Activated naive CD8-positive, alpha-beta T cell treated with anti-CD3 and anti-CD28 coated beads, Interleukin-2, amount 50 U/mL, for 24 hours (primary cell): ENCODE measurements around the gene STK24.

Source experiments
- ATAC-seq: fragments of 150-1000 bp; cut with Tn5 transposase; one replicate; pipeline ENCODE4 v1.10.0; 2021
- DNase-seq: peaks from one replicate; pipeline ENCODE4 v3.0.0; 2021
- H3K27ac Mint-ChIP-seq: one replicate; pipeline ENCODE4 v1.8.0; 2021; ENCODE audit warnings: mild to moderate bottlenecking, mixed read lengths
- H3K27me3 Mint-ChIP-seq: one replicate; pipeline ENCODE4 v1.8.0; 2021; ENCODE audit warnings: mixed read lengths
- H3K36me3 Mint-ChIP-seq: one replicate; pipeline ENCODE4 v1.8.0; 2021; ENCODE audit warnings: low read depth, mixed read lengths
- H3K4me1 Mint-ChIP-seq: one replicate; pipeline ENCODE4 v1.8.0; 2021; ENCODE audit warnings: mixed read lengths
- H3K4me3 Mint-ChIP-seq: one replicate; pipeline ENCODE4 v1.8.0; 2021; ENCODE audit warnings: mild to moderate bottlenecking, moderate library complexity, mixed read lengths
- H3K9me3 Mint-ChIP-seq: one replicate; pipeline ENCODE4 v1.8.0; 2021; ENCODE audit warnings: mixed read lengths

Gene STK24

DNA sequence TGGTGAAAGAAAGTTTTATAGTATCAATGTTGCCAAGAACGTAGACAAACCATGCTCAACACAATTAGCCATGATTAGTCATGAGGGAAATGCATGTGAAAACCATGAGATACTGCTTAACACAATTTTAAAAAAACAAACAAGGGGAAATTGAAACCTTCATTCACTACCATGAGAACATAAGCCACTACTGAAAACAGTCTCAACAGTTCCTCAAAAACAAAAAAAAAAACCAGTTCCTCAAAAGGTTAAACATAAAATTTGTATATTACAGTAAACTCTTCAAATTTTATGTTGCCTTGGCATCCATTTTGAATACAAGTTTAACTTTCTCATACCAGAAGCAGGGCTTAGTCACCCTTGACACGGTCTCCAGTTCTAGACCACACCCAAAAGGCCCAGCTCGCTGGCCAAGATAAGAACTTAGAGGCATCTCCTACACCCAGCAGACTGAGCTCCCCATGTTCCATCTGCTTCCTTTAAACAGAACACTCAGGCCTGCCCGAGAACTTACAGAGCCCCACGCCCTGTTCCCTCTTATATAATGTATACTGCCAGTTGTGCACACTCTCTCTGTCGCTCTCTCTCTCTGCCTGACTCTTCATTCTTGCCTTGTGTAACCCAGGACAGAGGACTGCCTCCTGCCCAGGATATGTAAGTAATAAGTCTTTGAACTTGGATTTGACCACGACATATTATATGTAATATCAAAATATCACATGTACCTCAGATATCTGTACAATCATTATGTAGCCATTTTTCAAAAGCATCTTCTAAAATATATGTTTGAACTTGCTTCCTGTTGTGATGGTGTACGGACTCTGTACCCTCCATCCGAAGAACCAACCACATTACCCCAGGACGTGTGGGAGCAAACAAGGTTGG lies 67.4 kb downstream of the STK24 start:
- ATAC-seq (peak; percentile 85), DNase-seq (peak; percentile 50)
- no peaks in the 10 kb centered on the region for H3K9me3 Mint-ChIP-seq
- H3K27ac Mint-ChIP-seq: peak overlapping the region; percentile 79
- peak overlapping the region; percentile 46 for H3K4me3 Mint-ChIP-seq
- no peaks in the 10 kb centered on the region for H3K27me3 Mint-ChIP-seq
- peaks cover 91% of the 10 kb centered on the region for H3K4me1 Mint-ChIP-seq
- H3K36me3 Mint-ChIP-seq: peaks cover 40% of the 10 kb centered on the region

DNA sequence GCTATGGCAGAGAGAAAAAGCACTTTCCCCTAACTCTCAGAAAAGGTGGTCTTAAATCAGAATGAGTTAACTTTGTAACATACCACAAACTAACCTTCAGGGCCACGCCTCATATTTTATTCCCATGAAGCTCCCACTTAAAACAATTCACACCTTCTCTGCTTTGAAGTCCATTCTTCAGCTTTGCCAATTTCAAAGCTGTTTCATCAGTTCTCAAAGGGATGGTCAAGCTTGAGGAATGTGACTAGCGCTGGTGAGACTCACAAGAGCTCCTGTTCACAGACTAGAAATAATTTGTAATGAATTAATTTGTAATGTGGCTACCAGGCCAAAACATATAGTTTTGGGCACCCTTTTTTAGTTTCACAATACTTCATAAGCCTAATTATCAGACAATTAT lies 68.2 kb downstream of the STK24 start:
- H3K27me3 Mint-ChIP-seq: no peaks in the 10 kb centered on the region
- H3K4me3 Mint-ChIP-seq: peak overlapping the region; percentile 46
- no peaks in the 10 kb centered on the region for H3K9me3 Mint-ChIP-seq
- ATAC-seq (no peak), DNase-seq (no peak)
- peaks cover 42% of the 10 kb centered on the region for H3K36me3 Mint-ChIP-seq
- peaks cover 91% of the 10 kb centered on the region for H3K4me1 Mint-ChIP-seq
- H3K27ac Mint-ChIP-seq: peak overlapping the region; percentile 79

DNA sequence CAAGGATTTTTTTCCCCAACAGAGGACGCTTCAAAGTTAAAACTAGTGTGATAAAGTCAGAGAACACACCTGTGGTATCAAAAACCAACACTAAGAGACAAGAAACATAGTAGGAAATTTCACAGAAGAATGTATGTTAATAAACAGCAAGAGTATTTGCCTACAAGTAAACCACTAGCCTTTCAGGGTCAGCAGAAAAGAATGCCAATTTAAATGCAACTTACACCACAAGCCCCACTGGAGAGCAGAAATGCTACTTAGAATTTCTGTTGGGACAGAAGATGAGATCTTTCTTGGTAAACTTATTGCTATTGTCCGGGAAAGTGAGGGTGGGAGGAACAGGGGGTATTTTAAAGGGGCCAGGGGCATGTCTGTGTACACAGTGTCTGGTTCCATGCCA lies 68.6 kb downstream of the STK24 start:
- Mint-ChIP-seq H3K36me3 (peaks cover 39% of the 10 kb centered on the region), H3K9me3 (no peaks in the 10 kb centered on the region), H3K27me3 (no peaks in the 10 kb centered on the region), H3K4me3 (no peak overlapping the region), H3K4me1 (peaks cover 91% of the 10 kb centered on the region), H3K27ac (peak overlapping the region; percentile 79)
- DNase-seq: no peak
- no peak for ATAC-seq

DNA sequence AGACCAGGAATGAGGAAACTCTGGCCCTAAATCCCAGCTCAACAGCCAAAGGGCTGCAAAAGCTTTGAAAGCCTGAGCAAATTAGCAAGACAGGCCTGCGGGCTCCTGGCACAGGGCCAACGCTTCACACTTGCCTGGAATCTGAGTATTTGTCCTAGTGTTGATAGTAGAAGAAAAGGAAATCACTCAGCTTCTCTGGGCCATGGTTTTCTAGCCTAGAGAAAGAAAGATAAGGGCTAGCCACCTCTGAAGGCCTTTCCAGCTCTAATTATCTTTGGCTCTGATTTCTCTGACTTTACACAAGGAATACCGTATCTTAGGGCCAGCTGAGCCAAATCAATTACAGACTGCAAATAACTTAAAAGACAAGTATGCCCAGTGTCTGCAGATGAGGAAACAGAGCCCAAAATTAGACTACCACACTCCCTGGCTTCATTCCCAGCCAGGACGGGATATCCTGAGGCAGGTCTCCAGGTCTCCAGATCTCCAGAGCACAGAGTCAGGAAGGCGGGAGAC lies 69.6 kb downstream of the STK24 start:
- Mint-ChIP-seq H3K4me1 (peaks cover 90% of the 10 kb centered on the region), H3K27ac (peak overlapping the region; percentile 20), H3K36me3 (peaks cover 44% of the 10 kb centered on the region), H3K9me3 (no peaks in the 10 kb centered on the region), H3K27me3 (no peaks in the 10 kb centered on the region), H3K4me3 (no peak overlapping the region)
- no peak for DNase-seq
- no peak for ATAC-seq

DNA sequence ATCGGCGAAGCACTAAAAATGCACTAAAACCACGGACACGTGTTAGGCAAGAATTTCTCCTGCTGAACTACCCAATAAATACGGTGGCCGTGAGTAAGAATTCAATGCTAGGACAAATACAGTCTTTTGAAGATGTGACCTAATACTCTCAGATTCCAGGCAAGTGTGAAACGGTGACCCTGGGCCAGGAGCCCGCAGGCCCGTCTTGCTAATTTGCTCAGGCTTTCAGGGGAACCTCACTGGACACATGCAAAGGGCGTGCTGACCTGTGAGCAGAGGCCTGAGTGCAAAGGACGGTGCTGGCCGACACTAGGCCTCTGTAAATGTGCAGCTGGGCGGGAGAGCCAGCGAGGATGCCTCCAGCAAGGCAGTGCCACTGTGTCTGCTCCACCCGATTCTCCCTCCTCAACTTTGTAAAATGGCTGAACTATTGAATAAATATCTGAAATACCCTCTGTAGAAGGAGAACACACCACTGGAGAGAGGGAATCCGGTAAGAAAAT lies 70.1 kb downstream of the STK24 start:
- Mint-ChIP-seq H3K36me3 (peaks cover 43% of the 10 kb centered on the region), H3K4me3 (no peak overlapping the region)
- no peak for ATAC-seq

DNA sequence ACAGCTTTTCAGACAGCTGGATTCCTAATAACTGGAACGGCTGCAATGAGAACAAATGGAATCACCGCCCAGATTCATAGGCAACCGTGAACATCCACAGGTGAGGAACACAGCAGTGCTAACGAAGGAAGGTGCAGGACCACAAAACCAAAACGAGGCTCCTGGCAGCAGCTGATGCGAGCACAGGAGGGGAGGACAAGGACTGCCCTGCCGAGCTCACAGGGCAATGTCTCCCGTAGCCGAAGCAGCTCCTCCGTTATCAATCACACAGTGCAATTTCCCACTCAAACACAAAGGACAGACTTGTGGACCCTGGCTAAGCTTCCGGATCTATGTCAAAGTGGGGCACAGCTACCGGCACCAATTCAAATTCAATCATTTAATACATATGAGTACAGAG lies 70.6 kb downstream of the STK24 start:
- H3K27ac Mint-ChIP-seq: peak overlapping the region; percentile 9
- no peak overlapping the region for H3K4me3 Mint-ChIP-seq
- DNase-seq: no peak
- peaks cover 88% of the 10 kb centered on the region for H3K4me1 Mint-ChIP-seq
- H3K36me3 Mint-ChIP-seq: peaks cover 40% of the 10 kb centered on the region
- no peak for ATAC-seq
- no peaks in the 10 kb centered on the region for H3K27me3 Mint-ChIP-seq
- H3K9me3 Mint-ChIP-seq: no peaks in the 10 kb centered on the region

More for the DNA sequence above, 70.1 kb downstream of the STK24 start:
- Mint-ChIP-seq H3K27me3 (no peaks in the 10 kb centered on the region), H3K4me1 (peaks cover 91% of the 10 kb centered on the region), H3K9me3 (no peaks in the 10 kb centered on the region), H3K27ac (no peak overlapping the region)
- DNase-seq: no peak

DNA sequence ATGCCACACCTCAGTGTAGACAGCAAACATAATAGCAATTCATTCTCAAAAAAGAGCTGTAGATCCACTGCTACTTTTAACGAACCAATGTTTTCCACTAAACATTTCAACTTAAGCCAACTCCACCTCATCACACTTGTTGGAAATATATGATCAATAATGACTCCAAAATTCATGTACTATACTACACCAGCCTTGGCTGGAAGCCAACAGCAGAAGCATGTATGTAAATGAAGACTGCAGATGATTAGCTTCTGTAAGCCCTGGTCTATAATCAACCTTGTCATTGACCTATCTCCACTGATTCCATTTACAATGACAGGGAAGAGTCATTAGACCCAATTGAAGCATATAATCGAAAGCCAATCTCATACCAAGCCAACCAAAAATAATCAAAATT lies 71.7 kb downstream of the STK24 start:
- H3K9me3 Mint-ChIP-seq: no peaks in the 10 kb centered on the region
- H3K4me3 Mint-ChIP-seq: no peak overlapping the region
- ATAC-seq: no peak
- DNase-seq: no peak
- no peaks in the 10 kb centered on the region for H3K27me3 Mint-ChIP-seq
- peak overlapping the region; percentile 68 for H3K27ac Mint-ChIP-seq
- peaks cover 82% of the 10 kb centered on the region for H3K4me1 Mint-ChIP-seq
- H3K36me3 Mint-ChIP-seq: peaks cover 33% of the 10 kb centered on the region

DNA sequence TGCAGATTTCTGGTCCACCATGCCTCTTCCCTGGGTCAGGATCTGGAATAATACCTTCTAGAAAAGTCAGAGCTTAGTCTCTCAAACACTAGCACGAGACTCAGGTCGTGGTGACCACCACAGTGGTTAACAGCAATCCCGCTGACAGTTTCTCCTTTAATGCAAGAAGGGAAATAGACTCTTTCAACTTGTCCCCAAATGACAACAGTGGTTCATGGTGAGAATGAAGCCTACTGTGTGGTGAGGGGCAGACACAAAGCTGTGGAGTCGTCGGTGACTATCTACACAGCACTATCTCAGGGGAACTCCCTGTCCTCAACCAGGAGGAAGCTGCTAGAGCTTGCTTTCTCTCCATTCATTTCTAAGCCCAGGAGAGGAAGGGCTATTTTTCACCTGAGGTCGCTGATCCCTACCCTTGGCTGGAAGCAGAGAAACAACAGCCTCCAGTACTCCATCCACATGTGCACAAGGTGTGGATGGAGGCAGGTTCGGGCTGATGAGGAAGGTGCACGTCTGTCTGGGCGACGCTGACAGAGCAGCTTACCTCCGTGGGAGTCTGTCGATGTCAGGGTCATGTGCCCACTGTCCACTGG lies 72.4 kb downstream of the STK24 start:
- peaks cover 36% of the 10 kb centered on the region for H3K36me3 Mint-ChIP-seq
- peak overlapping the region; percentile 11 for H3K4me3 Mint-ChIP-seq
- no peaks in the 10 kb centered on the region for H3K9me3 Mint-ChIP-seq
- H3K27ac Mint-ChIP-seq: peak overlapping the region; percentile 68
- no peaks in the 10 kb centered on the region for H3K27me3 Mint-ChIP-seq
- no peak for DNase-seq
- peak; percentile 94 for ATAC-seq
- H3K4me1 Mint-ChIP-seq: peaks cover 76% of the 10 kb centered on the region

DNA sequence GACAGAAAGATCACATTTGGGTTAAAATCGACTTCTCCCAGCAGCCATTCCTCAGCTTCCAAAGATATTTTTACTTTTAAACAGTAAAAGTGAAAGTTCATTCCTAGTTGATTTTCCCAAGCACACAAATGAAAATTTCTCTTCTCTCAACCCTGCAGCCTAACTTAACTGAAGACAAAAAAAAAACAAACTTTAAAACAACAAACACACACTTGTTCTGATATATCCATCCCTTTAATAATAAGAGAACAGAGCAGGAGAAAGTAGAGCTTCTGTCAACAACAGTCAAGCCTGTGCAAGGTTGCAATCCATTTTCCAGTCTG lies 72.9 kb downstream of the STK24 start:
- Mint-ChIP-seq H3K27me3 (no peaks in the 10 kb centered on the region), H3K9me3 (no peaks in the 10 kb centered on the region), H3K36me3 (peaks cover 37% of the 10 kb centered on the region), H3K27ac (peak overlapping the region; percentile 68), H3K4me3 (peak overlapping the region; percentile 10), H3K4me1 (peaks cover 73% of the 10 kb centered on the region)
- ATAC-seq (no peak), DNase-seq (no peak)

DNA sequence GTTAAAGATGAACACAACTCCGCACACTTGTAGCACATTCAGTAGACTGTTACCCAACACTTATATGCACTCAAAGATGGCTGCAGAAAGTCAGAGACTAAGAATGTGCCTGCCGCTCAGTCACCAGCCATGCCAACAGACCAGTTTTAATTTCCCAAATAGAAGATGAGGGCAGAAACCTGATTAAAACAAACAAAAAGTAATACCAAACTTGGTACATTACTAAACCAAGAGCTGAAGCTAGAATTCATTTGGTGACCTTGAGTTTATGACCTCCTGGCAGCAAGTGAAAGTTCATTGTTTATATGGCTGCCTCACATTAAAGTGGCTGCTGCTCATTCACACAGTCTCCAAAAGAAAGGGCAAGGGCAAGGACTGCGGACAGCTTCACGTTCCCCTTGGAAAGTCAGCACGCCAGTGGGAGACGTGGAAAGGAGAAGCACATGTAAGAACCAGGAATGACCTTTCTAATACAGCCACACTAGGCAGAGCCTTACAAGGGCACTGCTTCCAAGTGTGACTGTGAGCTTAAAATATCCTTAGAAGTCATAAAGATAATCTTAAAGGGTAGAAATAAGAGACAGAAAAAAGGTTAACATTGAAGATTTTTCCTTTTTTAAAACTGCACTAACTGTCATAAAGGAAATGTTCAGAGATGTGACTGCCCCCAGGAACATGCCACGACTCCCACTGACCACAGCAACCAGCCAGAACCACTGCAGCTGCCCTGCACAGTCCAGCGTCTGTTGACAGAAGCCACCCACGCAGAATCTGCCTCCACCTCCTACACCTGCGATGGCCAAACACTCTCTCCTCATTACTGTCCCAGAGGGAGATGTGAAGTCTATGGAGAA lies 73.5 kb downstream of the STK24 start:
- ATAC-seq (no peak), DNase-seq (no peak)
- no peak overlapping the region for H3K4me3 Mint-ChIP-seq
- no peaks in the 10 kb centered on the region for H3K27me3 Mint-ChIP-seq
- no peaks in the 10 kb centered on the region for H3K9me3 Mint-ChIP-seq
- peak overlapping the region; percentile 39 for H3K27ac Mint-ChIP-seq
- H3K4me1 Mint-ChIP-seq: peaks cover 68% of the 10 kb centered on the region
- peaks cover 34% of the 10 kb centered on the region for H3K36me3 Mint-ChIP-seq

DNA sequence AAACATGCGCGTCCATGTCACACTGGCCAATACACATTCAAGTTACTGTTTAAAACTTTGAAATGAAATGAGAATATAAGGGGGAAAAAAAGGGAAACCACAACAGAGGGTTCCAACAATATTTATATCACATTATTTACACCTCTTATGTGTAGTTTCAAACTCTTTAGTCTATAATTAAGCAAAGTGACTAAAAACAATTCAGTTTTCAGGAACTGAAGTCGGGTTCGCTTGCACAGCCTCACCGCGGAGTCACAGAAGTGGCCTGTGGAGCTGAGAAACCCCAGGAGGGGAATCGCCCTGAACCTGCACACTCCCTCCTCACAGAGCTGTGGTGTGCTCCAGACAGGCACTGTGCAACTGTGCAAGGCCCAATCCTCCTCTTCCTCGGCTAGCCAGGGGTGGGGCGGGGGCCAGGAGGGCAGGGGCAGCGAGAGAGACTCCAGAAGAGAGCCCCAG lies 75.9 kb downstream of the STK24 start:
- H3K27ac Mint-ChIP-seq: no peak overlapping the region
- H3K4me1 Mint-ChIP-seq: peaks cover 73% of the 10 kb centered on the region
- ATAC-seq: no peak
- no peak overlapping the region for H3K4me3 Mint-ChIP-seq
- no peaks in the 10 kb centered on the region for H3K27me3 Mint-ChIP-seq
- peaks cover 33% of the 10 kb centered on the region for H3K36me3 Mint-ChIP-seq
- DNase-seq: no peak
- no peaks in the 10 kb centered on the region for H3K9me3 Mint-ChIP-seq

DNA sequence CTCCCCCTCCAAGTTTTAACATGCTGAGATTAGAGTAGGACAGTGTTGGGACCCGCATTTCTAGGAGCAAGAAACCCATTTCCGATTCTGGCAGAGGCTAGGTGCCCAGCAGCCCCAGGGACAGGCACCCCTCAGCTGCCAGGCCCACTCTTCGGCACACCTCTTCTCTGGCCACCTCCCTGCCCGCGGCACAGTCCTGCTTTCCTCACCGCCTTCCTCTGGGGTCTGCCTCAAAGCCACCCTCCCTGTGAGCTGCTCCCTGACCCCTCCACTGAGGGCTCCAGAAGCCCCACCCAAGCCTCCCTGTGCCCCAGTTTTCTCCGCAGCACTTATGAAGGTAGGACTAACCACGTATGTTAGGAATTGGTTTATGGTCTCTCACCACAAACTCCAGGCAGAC lies 79.9 kb downstream of the STK24 start:
- Mint-ChIP-seq H3K36me3 (peaks cover 20% of the 10 kb centered on the region), H3K4me3 (no peak overlapping the region), H3K4me1 (peaks cover 44% of the 10 kb centered on the region), H3K9me3 (no peaks in the 10 kb centered on the region), H3K27me3 (no peaks in the 10 kb centered on the region), H3K27ac (peak overlapping the region; percentile 22)
- DNase-seq (no peak), ATAC-seq (no peak)

DNA sequence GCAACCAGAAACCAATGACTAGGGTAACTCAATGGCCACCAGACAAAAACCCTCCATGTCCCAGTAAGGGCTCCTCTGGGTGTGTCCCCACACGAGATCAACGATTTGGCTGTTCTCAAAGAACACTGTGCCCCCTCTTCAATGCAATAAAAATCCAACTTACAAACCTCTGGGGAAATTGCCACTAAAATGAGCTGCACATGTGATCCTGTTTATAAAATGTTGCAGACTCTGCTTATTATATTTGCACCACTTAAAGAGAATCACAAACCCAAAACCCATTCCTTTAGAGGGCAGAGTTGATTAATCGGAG lies 80.5 kb downstream of the STK24 start:
- H3K4me3 Mint-ChIP-seq: no peak overlapping the region
- H3K4me1 Mint-ChIP-seq: peaks cover 43% of the 10 kb centered on the region
- H3K9me3 Mint-ChIP-seq: no peaks in the 10 kb centered on the region
- H3K27ac Mint-ChIP-seq: peak overlapping the region; percentile 22
- peaks cover 19% of the 10 kb centered on the region for H3K36me3 Mint-ChIP-seq
- H3K27me3 Mint-ChIP-seq: no peaks in the 10 kb centered on the region
- ATAC-seq: no peak
- DNase-seq: no peak

DNA sequence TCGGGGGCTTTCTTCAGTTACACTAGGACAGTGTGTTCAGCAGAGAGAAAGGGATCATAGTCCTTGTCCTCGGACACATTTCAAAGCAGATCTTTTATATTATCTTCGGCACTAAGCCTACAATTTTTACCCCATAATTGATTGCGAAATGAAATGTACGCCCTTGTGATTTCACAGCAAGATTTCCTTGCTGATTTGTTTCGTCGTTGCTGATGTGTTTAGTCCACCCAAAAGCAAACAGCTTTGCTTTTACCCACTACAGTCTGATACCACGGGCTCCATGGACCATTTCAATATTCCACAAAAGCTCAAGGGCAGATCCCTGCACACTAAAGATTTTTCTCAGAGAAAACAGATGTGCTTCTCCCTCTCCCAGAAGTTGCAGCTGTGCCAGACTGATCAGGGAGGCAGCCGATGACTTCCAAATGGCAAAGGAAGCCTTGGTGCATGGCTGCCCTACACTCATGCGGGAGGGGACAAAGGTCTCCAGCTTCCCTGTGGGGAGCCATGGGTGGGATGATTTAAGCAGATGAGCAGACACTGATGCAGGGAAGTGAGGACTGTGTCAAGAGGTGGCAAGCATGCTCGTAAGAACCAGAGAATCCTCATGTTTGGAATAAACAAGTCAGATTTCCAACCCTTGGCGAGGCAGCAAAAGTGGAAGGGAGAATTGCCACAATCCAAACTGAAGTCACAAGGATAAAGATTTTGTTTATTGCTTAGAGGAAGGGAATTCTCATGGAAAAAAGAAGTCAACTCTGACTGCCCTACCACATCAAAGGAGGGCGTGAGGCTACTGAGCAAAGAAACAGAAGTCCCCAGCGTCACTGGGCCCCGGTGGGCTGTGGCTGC lies 81.1 kb downstream of the STK24 start:
- Mint-ChIP-seq H3K4me3 (no peak overlapping the region), H3K9me3 (no peaks in the 10 kb centered on the region), H3K27ac (no peak overlapping the region), H3K27me3 (no peaks in the 10 kb centered on the region), H3K4me1 (peaks cover 45% of the 10 kb centered on the region), H3K36me3 (peaks cover 19% of the 10 kb centered on the region)
- DNase-seq: no peak
- peak; percentile 34 for ATAC-seq
